OCI-LY1 (cell line): ENCODE data around the gene KCNJ14.

Experiments
- H2AFZ ChIP-seq: fragments of 200-600 bp; sonication (generic), shearing (Covaris generic); 2 replicates; pipeline ENCODE4 v1.6.0; 2014; ENCODE audit warnings: antibody characterized with exemption, mild to moderate bottlenecking, low read length
- H3F3A ChIP-seq: fragments of 200-600 bp; sonication (generic), shearing (Covaris generic); 2 replicates; pipeline ENCODE4 v1.6.0; 2014; ENCODE audit warnings: mild to moderate bottlenecking, antibody characterized with exemption, low read length, moderate library complexity; ENCODE audit not compliant: insufficient read depth
- H3K27ac ChIP-seq: fragments of 200-600 bp; sonication (generic); 2 replicates; pipeline ENCODE4 v1.5.1; 2014; ENCODE audit warnings: low read length, mixed run types, mild to moderate bottlenecking, low read depth; ENCODE audit not compliant: poor library complexity, severe bottlenecking
- H3K27me3 ChIP-seq: fragments of 200-600 bp; sonication (generic); 2 replicates; pipeline ENCODE4 v1.6.0; 2014; ENCODE audit warnings: antibody characterized with exemption, mild to moderate bottlenecking, low read length, moderate library complexity; ENCODE audit not compliant: insufficient read depth
- H3K36me3 ChIP-seq: fragments of 200-600 bp; sonication (generic); 2 replicates; pipeline ENCODE4 v1.6.1; 2014; ENCODE audit warnings: mild to moderate bottlenecking, antibody characterized with exemption, low read length, moderate library complexity, mixed read lengths; ENCODE audit not compliant: insufficient read depth
- H3K4me1 ChIP-seq: fragments of 200-600 bp; sonication (generic); 2 replicates; pipeline ENCODE4 v1.5.1; 2014; ENCODE audit warnings: mild to moderate bottlenecking, low read length, moderate library complexity; ENCODE audit not compliant: insufficient read depth, severe bottlenecking
- H3K4me2 ChIP-seq: fragments of 200-600 bp; sonication (generic), shearing (Covaris generic); 2 replicates; pipeline ENCODE4 v1.6.1; 2014; ENCODE audit warnings: low read length
- H3K4me3 ChIP-seq: fragments of 200-600 bp; sonication (generic); 2 replicates; pipeline ENCODE4 v1.5.1; 2014; ENCODE audit warnings: low read length, low read depth, mild to moderate bottlenecking, mixed read lengths; ENCODE audit not compliant: poor library complexity, severe bottlenecking
- H3K79me2 ChIP-seq: fragments of 200-600 bp; shearing (Covaris generic); 2 replicates; pipeline ENCODE4 v1.6.1; 2016; ENCODE audit warnings: mixed run types, low read length, mixed read lengths; ENCODE audit not compliant: insufficient read depth
- H3K9ac ChIP-seq: fragments of 200-600 bp; sonication (generic), shearing (Covaris generic); 2 replicates; pipeline ENCODE4 v1.6.1; 2014; ENCODE audit warnings: mild to moderate bottlenecking, low read length, mixed read lengths
- H3K9me2 ChIP-seq: fragments of 200-600 bp; sonication (generic), shearing (Covaris generic); 2 replicates; pipeline ENCODE4 v1.6.1; 2014; ENCODE audit warnings: low read depth, mild to moderate bottlenecking, low read length, mixed read lengths
- H3K9me3 ChIP-seq: fragments of 200-600 bp; shearing (Covaris generic); 2 replicates; pipeline ENCODE4 v1.6.1; 2014; ENCODE audit warnings: low read length, mixed read lengths
- H4K20me1 ChIP-seq: fragments of 200-600 bp; sonication (generic), shearing (Covaris generic); 2 replicates; pipeline ENCODE4 v1.6.0; 2016; ENCODE audit warnings: mild to moderate bottlenecking, low read length; ENCODE audit not compliant: insufficient read depth
- EZH2 ChIP-seq: fragments of 200-600 bp; sonication (generic), shearing (Covaris generic); IDR thresholded peaks from 2 replicates; pipeline ENCODE4 v1.8.0; 2017; ENCODE audit warnings: borderline replicate concordance, mixed run types, mild to moderate bottlenecking, antibody characterized with exemption, low read length, moderate library complexity, mixed read lengths
- TF ChIP-seq, protein P1 (sequence below): fragments of 200-600 bp; sonication (generic), shearing (Covaris generic); IDR thresholded peaks from 2 replicates; pipeline ENCODE4 v1.5.1; 2017; ENCODE audit warnings: mild to moderate bottlenecking, antibody characterized with exemption, low read length, moderate library complexity, mixed read lengths

KCNJ14 gene

DNA sequence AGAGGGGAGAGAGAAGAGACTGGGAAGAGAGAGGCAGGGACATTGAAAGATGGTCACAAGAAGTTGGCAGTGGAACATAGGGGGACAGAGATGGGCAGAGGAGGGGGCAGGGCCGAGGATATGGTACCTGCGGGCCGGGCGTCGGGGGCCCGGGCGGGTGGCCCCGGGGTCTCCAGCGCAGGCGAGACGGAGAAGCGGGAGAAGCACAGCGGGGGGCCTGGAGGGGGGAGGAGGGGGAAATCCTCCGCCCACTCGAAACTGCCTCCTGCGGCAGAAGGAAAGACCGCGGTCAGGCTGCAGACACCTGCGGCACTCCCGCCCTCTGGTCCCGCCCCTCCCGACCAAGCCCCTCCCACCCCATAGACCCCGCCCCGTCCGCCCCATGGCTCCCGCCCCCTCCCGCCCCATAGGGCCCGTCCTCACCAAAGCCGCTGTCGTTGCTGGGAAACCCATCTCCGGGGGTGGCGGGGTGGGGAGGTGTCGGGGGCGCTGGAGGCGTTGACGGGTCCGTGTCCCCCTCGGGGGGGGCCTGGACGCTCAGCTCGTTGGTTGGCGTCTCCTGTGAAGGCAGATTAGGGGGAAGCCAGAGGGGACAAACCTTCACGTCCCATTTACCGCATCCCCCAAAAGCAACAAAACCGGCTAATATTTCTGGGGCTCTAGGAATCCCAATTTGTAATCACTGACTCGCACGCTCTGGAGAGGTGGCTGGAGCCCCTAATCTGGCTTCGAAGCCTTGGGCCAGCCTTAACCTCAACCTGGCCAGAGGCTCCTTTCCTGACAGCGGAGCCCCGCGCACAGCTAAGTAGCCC lies 35.8 kb downstream of the KCNJ14 start:
- H3K9me3 ChIP-seq: no peaks in the 10 kb centered on the region
- 0 out of 2 replicates have a peak overlapping the region, but pooled peaks have one; percentile 40 for H3K4me2 ChIP-seq
- peaks cover 8% of the 10 kb centered on the region for H3K4me1 ChIP-seq
- no peaks in the 10 kb centered on the region for H3K36me3 ChIP-seq
- no peak overlapping the region for H3K4me3 ChIP-seq
- H3K27me3 ChIP-seq: no peaks in the 10 kb centered on the region
- no peak overlapping the region for H3K9ac ChIP-seq
- no peaks in the 10 kb centered on the region for H3K79me2 ChIP-seq
- no peaks in the 10 kb centered on the region for H3K9me2 ChIP-seq
- no peak overlapping the region for H2AFZ ChIP-seq
- TF ChIP-seq, protein P1, sequence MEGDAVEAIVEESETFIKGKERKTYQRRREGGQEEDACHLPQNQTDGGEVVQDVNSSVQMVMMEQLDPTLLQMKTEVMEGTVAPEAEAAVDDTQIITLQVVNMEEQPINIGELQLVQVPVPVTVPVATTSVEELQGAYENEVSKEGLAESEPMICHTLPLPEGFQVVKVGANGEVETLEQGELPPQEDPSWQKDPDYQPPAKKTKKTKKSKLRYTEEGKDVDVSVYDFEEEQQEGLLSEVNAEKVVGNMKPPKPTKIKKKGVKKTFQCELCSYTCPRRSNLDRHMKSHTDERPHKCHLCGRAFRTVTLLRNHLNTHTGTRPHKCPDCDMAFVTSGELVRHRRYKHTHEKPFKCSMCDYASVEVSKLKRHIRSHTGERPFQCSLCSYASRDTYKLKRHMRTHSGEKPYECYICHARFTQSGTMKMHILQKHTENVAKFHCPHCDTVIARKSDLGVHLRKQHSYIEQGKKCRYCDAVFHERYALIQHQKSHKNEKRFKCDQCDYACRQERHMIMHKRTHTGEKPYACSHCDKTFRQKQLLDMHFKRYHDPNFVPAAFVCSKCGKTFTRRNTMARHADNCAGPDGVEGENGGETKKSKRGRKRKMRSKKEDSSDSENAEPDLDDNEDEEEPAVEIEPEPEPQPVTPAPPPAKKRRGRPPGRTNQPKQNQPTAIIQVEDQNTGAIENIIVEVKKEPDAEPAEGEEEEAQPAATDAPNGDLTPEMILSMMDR: no peak
- TF ChIP-seq EZH2: no peak
- H4K20me1 ChIP-seq: no peaks in the 10 kb centered on the region
- H3F3A ChIP-seq: no peaks in the 10 kb centered on the region
- no peak overlapping the region for H3K27ac ChIP-seq

DNA sequence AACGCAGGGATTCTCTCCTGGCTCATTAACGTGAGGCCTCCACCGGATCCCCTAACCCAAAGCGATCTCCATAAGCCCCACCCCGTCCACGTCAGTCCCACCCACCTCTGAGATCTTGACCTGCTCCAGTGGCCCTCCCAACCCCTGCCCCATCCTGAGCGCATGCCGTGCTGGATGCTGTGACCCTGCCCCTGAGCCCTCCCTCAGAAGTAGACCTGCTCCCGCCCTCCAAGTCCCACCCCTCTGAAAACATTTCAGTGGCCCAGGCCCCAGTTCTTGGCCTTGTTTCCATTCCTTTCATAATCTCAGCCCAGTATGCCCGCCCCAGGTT lies 36.4 kb downstream of the KCNJ14 start:
- H2AFZ ChIP-seq: no peak overlapping the region

DNA sequence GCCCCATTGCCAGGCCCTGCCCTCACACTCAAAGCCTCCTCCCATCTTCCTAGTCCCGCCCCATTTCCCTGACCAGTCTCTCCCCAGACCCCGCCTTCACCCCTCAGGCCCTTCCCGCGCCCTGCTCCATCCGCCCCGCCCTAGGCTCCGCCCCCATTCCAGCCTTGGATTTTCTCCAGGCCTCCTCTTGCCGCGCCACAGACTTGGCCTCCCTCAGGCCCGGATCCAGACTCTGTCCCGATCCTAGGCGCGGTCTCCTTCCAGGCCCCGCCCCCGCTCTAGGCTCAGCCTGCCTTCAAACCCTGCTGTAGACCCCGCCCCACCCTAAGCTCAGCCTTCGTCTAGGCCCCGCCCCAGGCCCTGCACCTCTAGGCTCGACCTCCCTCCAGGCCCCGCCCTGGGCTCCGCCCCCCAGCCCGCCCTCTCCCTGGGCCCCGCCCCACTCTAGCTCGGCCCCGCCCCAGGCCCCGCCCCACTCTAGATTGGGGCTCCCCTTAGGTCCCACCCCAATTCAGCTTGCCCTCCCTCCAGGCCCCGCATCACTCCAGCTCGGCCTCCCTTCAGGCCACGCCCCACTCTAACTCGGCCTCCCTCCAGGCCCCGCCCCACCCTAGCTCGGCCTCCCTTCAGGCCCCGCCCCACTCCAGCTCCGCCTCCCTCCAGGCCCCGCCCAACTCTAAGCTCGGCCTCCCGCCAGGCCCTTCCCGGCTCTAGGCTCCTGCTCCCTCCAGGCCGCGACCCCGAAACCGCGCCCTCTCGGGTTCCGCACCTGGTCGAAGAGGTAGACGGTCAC lies 37.7 kb downstream of the KCNJ14 start:
- TF ChIP-seq EZH2: no peak
- TF ChIP-seq, protein P1: no peak
- Histone ChIP-seq H3K4me2 (peak overlapping the region; percentile 77), H3K27me3 (no peaks in the 10 kb centered on the region), H3K9ac (peak overlapping the region; percentile 40; the same call in 1 of the 2 replicates), H2AFZ (no peak overlapping the region), H3K4me3 (peak overlapping the region; percentile 58), H3K9me2 (no peaks in the 10 kb centered on the region), H3K79me2 (no peaks in the 10 kb centered on the region), H3K9me3 (no peaks in the 10 kb centered on the region), H3K4me1 (peaks cover 8% of the 10 kb centered on the region), H4K20me1 (no peaks in the 10 kb centered on the region), H3F3A (no peaks in the 10 kb centered on the region), H3K27ac (peak overlapping the region; percentile 27), H3K36me3 (no peaks in the 10 kb centered on the region)

More for the DNA sequence above, 36.4 kb downstream of the KCNJ14 start:
- H3K9ac ChIP-seq: no peak overlapping the region
- no peaks in the 10 kb centered on the region for H4K20me1 ChIP-seq
- H3K36me3 ChIP-seq: no peaks in the 10 kb centered on the region
- no peaks in the 10 kb centered on the region for H3K9me3 ChIP-seq
- H3K27ac ChIP-seq: no peak overlapping the region
- H3K79me2 ChIP-seq: no peaks in the 10 kb centered on the region
- H3K9me2 ChIP-seq: no peaks in the 10 kb centered on the region
- no peak overlapping the region for H3K4me2 ChIP-seq
- TF ChIP-seq, protein P1: no peak
- no peak for TF ChIP-seq EZH2
- no peaks in the 10 kb centered on the region for H3K27me3 ChIP-seq
- H3K4me3 ChIP-seq: no peak overlapping the region
- H3F3A ChIP-seq: no peaks in the 10 kb centered on the region
- peaks cover 8% of the 10 kb centered on the region for H3K4me1 ChIP-seq
